ENCODE results near the gene KICS2.

- TF ChIP-seq POLR2AphosphoS5 (IDR thresholded peaks at IDR 0.05; ENCODE audit: borderline replicate concordance, low read depth, low read length) (no peak), EZH2 (IDR thresholded peaks at IDR 0.05) (no peak)
Observed at GRCh38 chr12:64218597-64218996, 3.5 kb downstream of the KICS2 start.

All from SK-N-MC (cell line).